HG03342 (cell line): Measurements from ENCODE around the gene COLGALT1.
"Not testable (repeated sequence)": the region's sequence is repeated elsewhere in the genome, so short reads cannot be mapped to it uniquely, and the experiment has no call there.

ENCODE experiments used
- ATAC-seq: cut with Tn5 transposase; IDR thresholded peaks from one replicate; pipeline ENCODE4 v1.9.1; 2021; ENCODE audit warnings: mild to moderate bottlenecking, moderate library complexity; ENCODE audit not compliant: unreplicated experiment

The COLGALT1 gene

GRCh38 chr19:17556995-17557394 lies 1.5 kb downstream of the COLGALT1 start:
- ATAC-seq, result no peak

GRCh38 chr19:17557466-17557865 lies 2.0 kb downstream of the COLGALT1 start:
- ATAC-seq, result no peak

GRCh38 chr19:17560205-17560595 lies 4.8 kb downstream of the COLGALT1 start:
- no peak for ATAC-seq

- no peak for ATAC-seq
Measured at GRCh38 chr19:17562097-17562496, 6.6 kb downstream of the COLGALT1 start.

GRCh38 chr19:17562561-17562960 lies 7.1 kb downstream of the COLGALT1 start:
- no peak for ATAC-seq

- ATAC-seq, result no peak
Measured at GRCh38 chr19:17564781-17565180, 9.3 kb downstream of the COLGALT1 start.

GRCh38 chr19:17565611-17566010 lies 10.2 kb downstream of the COLGALT1 start:
- ATAC-seq, result no peak

GRCh38 chr19:17567940-17568339 lies 12.5 kb downstream of the COLGALT1 start:
- ATAC-seq, result no peak

- ATAC-seq, result not testable (repeated sequence)
Measured at GRCh38 chr19:17570291-17570690, 14.8 kb downstream of the COLGALT1 start.

- no peak for ATAC-seq
Measured at GRCh38 chr19:17570791-17571190, 15.3 kb downstream of the COLGALT1 start.

GRCh38 chr19:17572638-17573037 lies 17.2 kb downstream of the COLGALT1 start:
- no peak for ATAC-seq

GRCh38 chr19:17575871-17576757 lies 20.7 kb downstream of the COLGALT1 start:
- no peak for ATAC-seq

GRCh38 chr19:17576758-17577456 lies 21.5 kb downstream of the COLGALT1 start:
- ATAC-seq, result no peak

- no peak for ATAC-seq
Measured at GRCh38 chr19:17577457-17578097, 22.1 kb downstream of the COLGALT1 start.

- ATAC-seq, result no peak
Measured at GRCh38 chr19:17579661-17580244, 24.3 kb downstream of the COLGALT1 start.

- no peak for ATAC-seq
Measured at GRCh38 chr19:17580470-17581144, 25.2 kb downstream of the COLGALT1 start.

GRCh38 chr19:17581211-17581874 lies 25.9 kb downstream of the COLGALT1 start:
- no peak for ATAC-seq

GRCh38 chr19:17582613-17583012 lies 27.2 kb downstream of the COLGALT1 start:
- no peak for ATAC-seq

GRCh38 chr19:17584132-17584531 lies 28.7 kb downstream of the COLGALT1 start:
- ATAC-seq, result no peak

GRCh38 chr19:17585395-17585794 lies 29.9 kb downstream of the COLGALT1 start:
- not testable (repeated sequence) for ATAC-seq
